T-helper 2 cell (primary cell): ENCODE measurements around the gene GPR32.
"Not testable (repeated sequence)": the region's sequence is repeated elsewhere in the genome, so short reads cannot be mapped to it uniquely, and the experiment has no call there.

ENCODE experiments used
- DNase-seq, 5 experiments: peaks; one replicate each; pipeline versions ENCODE4 v3.0.0 to v3.0.0-alpha.2; 2012 to 2022

GPR32 gene

GRCh38 chr19:50804420-50805272 lies 34.4 kb downstream of the GPR32 start:
- peak; percentile 90 to 99 (median 97) for DNase-seq

GRCh38 chr19:50808856-50809255 lies 38.6 kb downstream of the GPR32 start:
- DNase-seq = no peak

- not testable (repeated sequence) for DNase-seq
Observed at GRCh38 chr19:50811622-50812238, 41.5 kb downstream of the GPR32 start.

GRCh38 chr19:50812474-50812873 lies 42.2 kb downstream of the GPR32 start:
- no peak for DNase-seq

- no peak for DNase-seq
Observed at GRCh38 chr19:50814883-50815282, 44.6 kb downstream of the GPR32 start.

GRCh38 chr19:50815439-50815838 lies 45.2 kb downstream of the GPR32 start:
- no peak for DNase-seq

- DNase-seq = peak in 4 of 5 experiments; percentile 30 to 45 (median 40)
Observed at GRCh38 chr19:50817941-50818858, 47.9 kb downstream of the GPR32 start.

GRCh38 chr19:50818859-50819472 lies 48.7 kb downstream of the GPR32 start:
- no peak for DNase-seq

GRCh38 chr19:50819636-50820035 lies 49.4 kb downstream of the GPR32 start:
- no peak for DNase-seq

GRCh38 chr19:50820086-50820485 lies 49.8 kb downstream of the GPR32 start:
- DNase-seq = no peak

GRCh38 chr19:50820549-50821247 lies 50.4 kb downstream of the GPR32 start:
- DNase-seq = no peak

GRCh38 chr19:50821248-50821612 lies 51.0 kb downstream of the GPR32 start:
- DNase-seq = no peak
